ENCODE results near the gene IL31.

DNA sequence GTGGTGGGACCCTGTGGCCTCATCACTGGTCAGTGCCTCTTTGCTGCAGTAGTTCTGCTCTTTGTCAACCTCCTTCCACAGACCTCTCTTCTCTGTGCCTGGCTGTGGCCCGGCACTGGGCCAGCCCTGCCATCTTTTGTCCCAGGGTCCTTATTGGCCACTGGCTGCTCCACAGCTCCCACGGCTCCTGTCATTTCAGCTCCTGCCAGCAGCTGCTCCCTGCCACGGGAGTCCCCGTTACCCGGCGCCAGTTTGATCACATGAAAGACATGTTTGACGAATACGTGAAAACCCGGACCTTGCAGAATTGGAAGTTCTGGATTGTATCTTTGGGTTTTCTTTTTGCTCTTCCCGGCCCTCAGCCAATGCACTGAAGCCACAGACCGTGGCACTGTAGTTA, 35.4 kb downstream of the IL31 start:
- TF ChIP-seq SUZ12 (IDR thresholded peaks at IDR 0.05; ENCODE audit: extremely low read depth, insufficient read depth, insufficient read length) (no peak), YY1 (IDR thresholded peaks at IDR 0.05; ENCODE audit: insufficient read depth, insufficient read length) (no peak), ZNF274 (IDR thresholded peaks at IDR 0.05; ENCODE audit: low read depth, low read length) (no peak)

All from NT2/D1 (cell line).